ENCODE results near the gene CALHM2. TPM values are rescaled to one million over a fixed set of nuclear protein-coding genes. Genes with fewer than 3 reads are reported as not detected.
A peak's percentile ranks its signal among the peaks of the same experiment; 100 is the strongest.

Gene CALHM2
- total RNA-seq, 4 donors from 2014 or later, result 8.6 to 33.8 (median 23.1) TPM

DNA sequence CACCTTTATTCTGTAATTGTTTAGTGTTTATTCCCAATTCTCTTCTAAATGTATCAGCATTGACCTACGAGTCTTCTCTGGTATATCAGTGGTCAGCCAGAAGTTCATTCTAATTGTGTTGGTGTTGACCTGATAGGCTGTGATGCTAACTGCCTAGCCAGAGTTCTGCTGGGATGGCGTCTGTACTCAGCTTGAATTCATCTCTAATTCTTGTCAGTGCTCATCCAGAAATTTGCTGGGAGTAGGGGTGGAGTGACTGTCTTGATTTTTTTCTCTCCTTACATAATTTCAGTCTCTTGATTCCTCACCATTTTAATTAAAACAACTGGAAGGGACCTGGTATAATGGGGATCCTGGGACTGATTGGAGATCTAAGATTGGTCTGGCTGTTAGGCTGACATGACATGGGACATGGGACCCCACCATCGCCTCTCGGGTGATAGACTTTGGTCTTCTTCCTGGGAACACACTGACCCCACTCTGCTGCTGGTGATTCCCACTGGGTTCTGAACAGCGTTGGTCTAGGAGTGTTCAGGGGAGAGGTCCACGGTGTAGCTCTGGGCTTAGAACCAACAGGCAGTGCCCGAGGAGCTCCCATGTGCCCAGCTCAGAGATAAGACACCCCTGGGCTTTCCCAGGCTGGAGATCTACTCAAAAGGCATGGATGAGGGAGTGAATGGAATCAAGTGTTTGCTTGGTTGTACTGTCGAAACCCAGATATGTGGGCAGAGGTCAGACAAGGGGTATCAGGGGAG is 45.2 kb upstream of the CALHM2 start:
- Histone ChIP-seq H3K27ac (no peak overlapping the region), H3K36me3 (no peaks in the 10 kb centered on the region), H3K9me3 (no peaks in the 10 kb centered on the region), H3K4me3 (no peak overlapping the region), H3K27me3 (peaks cover 0 to 17% of the 10 kb centered on the region in 2 donors), H3K4me1 (peaks cover 0 to 10% (median 4%) of the 10 kb centered on the region in 4 donors)
- DNase-seq, result no peak
- TF ChIP-seq POLR2A (IDR thresholded peaks at IDR 0.05), result no peak
- TF ChIP-seq, protein P1, sequence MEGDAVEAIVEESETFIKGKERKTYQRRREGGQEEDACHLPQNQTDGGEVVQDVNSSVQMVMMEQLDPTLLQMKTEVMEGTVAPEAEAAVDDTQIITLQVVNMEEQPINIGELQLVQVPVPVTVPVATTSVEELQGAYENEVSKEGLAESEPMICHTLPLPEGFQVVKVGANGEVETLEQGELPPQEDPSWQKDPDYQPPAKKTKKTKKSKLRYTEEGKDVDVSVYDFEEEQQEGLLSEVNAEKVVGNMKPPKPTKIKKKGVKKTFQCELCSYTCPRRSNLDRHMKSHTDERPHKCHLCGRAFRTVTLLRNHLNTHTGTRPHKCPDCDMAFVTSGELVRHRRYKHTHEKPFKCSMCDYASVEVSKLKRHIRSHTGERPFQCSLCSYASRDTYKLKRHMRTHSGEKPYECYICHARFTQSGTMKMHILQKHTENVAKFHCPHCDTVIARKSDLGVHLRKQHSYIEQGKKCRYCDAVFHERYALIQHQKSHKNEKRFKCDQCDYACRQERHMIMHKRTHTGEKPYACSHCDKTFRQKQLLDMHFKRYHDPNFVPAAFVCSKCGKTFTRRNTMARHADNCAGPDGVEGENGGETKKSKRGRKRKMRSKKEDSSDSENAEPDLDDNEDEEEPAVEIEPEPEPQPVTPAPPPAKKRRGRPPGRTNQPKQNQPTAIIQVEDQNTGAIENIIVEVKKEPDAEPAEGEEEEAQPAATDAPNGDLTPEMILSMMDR (IDR thresholded peaks at IDR 0.05), result no peak

DNA sequence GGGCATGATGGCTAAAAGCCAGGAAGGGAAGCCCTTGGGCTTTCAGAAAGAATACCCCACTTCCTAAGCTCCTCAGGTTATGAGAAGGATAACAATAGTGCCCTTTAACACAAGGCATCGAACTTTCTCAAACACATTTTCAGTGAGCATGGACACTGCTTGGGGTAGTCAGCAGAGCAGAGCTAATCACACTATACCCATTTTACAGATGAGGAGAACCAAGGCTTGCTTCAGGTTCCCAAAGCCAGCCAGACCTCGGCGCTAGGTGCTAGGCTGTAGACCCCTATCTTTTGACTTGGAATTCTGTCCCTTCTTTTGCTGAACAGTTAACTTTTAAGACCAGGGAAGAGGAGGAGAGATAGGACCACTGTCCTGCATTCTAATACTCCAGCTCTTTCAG is 43.2 kb upstream of the CALHM2 start:
- no peaks in the 10 kb centered on the region for H3K36me3 ChIP-seq
- no peak overlapping the region for H3K27ac ChIP-seq
- TF ChIP-seq, protein P1 (IDR thresholded peaks at IDR 0.05), result no peak
- no peak for TF ChIP-seq POLR2A (IDR thresholded peaks at IDR 0.05)
- H3K4me3 ChIP-seq, result no peak overlapping the region
- H3K9me3 ChIP-seq, result no peaks in the 10 kb centered on the region
- peaks cover 0 to 17% of the 10 kb centered on the region in 2 donors for H3K27me3 ChIP-seq
- no peak for DNase-seq
- H3K4me1 ChIP-seq, result peaks cover 0 to 10% (median 4%) of the 10 kb centered on the region in 4 donors

DNA sequence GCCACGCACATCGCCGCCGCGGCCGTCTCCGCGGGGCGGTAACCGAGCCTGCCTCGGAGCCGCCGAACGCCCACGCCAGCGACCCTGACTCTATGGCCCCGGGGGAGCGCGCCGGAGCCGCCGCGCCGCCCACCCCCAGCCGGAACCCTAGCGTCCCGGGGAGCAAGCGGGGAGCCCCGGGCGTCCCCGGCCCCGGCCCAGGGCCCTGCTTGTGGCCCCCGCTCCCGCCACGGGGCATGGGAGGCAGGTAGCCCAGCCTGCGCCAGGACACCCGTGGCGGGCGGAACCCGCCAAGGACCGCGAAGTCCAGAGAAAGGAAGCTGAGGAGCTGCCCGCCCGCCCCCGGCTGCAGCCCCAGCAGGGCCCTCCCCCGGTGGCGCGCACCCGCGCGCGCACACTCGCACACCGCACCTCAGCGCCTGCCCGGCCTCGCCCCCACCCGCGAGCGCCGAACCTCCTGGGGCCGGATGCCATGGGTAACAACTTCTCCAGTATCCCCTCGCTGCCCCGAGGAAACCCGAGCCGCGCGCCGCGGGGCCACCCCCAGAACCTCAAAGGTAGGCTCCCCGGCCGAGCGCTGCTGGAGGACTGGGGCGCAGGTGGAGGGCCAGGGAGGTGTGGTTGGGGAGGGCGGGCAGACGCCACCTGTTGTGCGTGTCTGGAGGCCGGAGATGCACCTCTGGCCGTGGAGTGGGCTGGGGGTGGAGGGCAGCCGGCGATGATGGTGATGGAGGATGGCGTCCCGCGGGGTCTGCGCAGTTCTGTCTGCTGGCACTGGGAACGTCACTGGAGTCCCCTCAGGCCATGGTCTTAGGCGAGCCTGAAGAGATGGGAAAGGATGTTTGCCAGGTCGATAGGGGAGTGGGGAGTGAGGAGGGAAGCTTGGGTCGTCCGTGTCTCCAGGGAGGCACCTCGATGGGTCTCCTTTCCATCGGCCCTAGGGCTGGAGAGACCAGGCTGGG is 42.0 kb upstream of the CALHM2 start:
- Histone ChIP-seq H3K27me3 (peaks cover 0 to 17% of the 10 kb centered on the region in 2 donors), H3K36me3 (no peaks in the 10 kb centered on the region), H3K4me1 (peaks cover 0 to 10% (median 4%) of the 10 kb centered on the region in 4 donors), H3K9me3 (no peaks in the 10 kb centered on the region), H3K27ac (peak overlapping the region in 2 of 4 donors; percentile 5 to 30), H3K4me3 (peak overlapping the region; percentile 37 to 72 (median 64))
- TF ChIP-seq, protein P1 (IDR thresholded peaks at IDR 0.05), result no peak
- no peak for TF ChIP-seq POLR2A (IDR thresholded peaks at IDR 0.05)
- DNase-seq, result peak in 1 of 3 donors; percentile 56

DNA sequence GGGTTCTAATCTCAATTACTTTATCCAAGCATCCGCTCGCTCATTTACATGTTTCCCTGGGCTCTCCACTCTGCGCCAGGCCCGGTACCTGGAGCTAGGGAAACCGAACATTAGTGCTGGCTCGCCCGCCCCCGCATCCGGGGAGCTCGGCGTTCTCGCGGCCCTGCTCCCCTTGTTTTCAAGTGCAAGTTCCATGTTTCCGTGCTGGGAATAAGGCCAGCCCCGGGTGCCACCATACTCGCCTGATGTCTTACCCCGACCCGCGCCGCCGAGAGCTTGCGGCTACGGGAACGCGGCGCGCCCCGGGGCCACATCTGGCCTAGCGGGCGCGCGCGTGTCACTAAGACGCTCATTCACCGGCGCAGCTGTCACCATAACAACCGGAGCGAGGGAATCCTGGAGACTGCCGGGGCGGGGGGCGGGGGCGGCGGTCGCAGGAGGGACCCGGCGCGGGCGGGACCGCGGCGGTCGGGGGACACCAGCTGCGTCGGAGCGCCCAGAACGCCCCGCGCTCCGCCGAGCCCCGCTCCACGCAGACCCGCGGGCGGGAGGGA is 41.3 kb upstream of the CALHM2 start, which contains the start of gene NEURL1:
TSS of gene NEURL1 (plus strand) at position 344 of the 554 bp plus-strand sequence. CDS start 683 bp downstream, outside the sequence.
- H3K36me3 ChIP-seq, result no peaks in the 10 kb centered on the region
- DNase-seq, result no peak
- H3K4me1 ChIP-seq, result peaks cover 0 to 10% (median 4%) of the 10 kb centered on the region in 4 donors
- H3K9me3 ChIP-seq, result no peaks in the 10 kb centered on the region
- H3K27me3 ChIP-seq, result peaks cover 0 to 17% of the 10 kb centered on the region in 2 donors
- TF ChIP-seq, protein P1 (IDR thresholded peaks at IDR 0.05), result no peak
- no peak for TF ChIP-seq POLR2A (IDR thresholded peaks at IDR 0.05)
- peak within 1 kb of the TSS in 2 of 4 donors; percentile 5 to 30 for H3K27ac ChIP-seq
- H3K4me3 ChIP-seq, result peak within 1 kb of the TSS; percentile 37 to 72 (median 64)

DNA sequence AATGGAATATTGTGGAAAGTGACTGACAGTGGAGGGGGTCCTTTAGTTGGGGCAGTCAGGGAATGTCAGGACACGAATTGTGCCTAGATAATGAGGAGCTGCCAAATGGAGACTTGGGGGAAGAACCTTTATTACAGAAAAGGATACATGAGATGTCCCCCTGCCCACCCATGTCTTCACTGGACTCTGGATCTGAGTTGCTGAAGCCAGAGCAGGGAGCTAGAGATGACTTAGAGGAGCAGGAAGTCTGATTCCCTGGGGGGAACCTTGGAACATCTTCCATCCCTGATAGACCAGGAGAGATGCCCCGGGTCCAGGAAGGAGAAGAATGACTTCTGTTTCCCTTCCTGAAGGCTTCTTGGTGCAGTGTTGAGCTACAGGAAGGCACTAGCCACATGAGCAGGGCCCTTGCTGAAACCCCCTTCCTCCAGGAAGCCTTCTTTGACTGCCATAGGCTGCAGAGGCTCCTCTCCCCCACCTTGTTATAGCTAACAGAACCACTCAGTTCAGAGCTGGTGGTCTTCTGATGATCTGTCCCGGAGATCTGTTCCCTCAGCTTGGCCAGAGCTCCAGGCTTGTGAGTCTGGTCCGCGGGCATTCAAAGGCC is 40.6 kb upstream of the CALHM2 start:
- no peaks in the 10 kb centered on the region for H3K36me3 ChIP-seq
- no peak for DNase-seq
- H3K9me3 ChIP-seq, result no peaks in the 10 kb centered on the region
- H3K4me3 ChIP-seq, result peak overlapping the region in 2 of 4 donors; percentile 66 to 72
- no peak overlapping the region for H3K27ac ChIP-seq
- H3K27me3 ChIP-seq, result peaks cover 0 to 17% of the 10 kb centered on the region in 2 donors
- peaks cover 0 to 10% (median 4%) of the 10 kb centered on the region in 4 donors for H3K4me1 ChIP-seq
- no peak for TF ChIP-seq POLR2A (IDR thresholded peaks at IDR 0.05)
- TF ChIP-seq, protein P1 (IDR thresholded peaks at IDR 0.05), result no peak
